ENCODE results near the gene RGPD8.
"Not testable (repeated sequence)": the region's sequence is repeated elsewhere in the genome, so short reads cannot be mapped to it uniquely, and the experiment has no call there.

GRCh38 chr2:112432735-112433479, 538 bp downstream of the RGPD8 start:
- TF ChIP-seq CTCF (IDR thresholded peaks at IDR 0.05; ENCODE audit: borderline replicate concordance, extremely low read depth, low read length, poor library complexity, severe bottlenecking); EZH2 (IDR thresholded peaks at IDR 0.05; ENCODE audit: borderline replicate concordance, low read depth, low read length, severe bottlenecking): not testable (repeated sequence)
